Lower lobe of right lung (tissue), 2 donors: ENCODE results near the gene TAGLN2. TPM values are rescaled to one million over a fixed set of nuclear protein-coding genes. Genes with fewer than 3 reads are reported as not detected.

Experiments used
- ATAC-seq, 2 donors: fragments of 200-7000 bp; cut with Tn5 transposase; one replicate each; pipeline ENCODE4 v1.9.1; 2020 to 2022; ENCODE audit warnings: mild to moderate bottlenecking in 2 of 2, moderate library complexity in 2 of 2
- DNase-seq: peaks from one replicate; pipeline ENCODE4 v3.0.0-alpha.2; 2020
- H3K27ac ChIP-seq: fragments of 200-600 bp; one replicate; pipeline ENCODE4 v1.8.0; 2022
- H3K27me3 ChIP-seq: fragments of 200-600 bp; one replicate; pipeline ENCODE4 v1.8.0; 2022; ENCODE audit warnings: low read depth
- H3K36me3 ChIP-seq: fragments of 200-600 bp; one replicate; pipeline ENCODE4 v1.8.0; 2022; ENCODE audit warnings: mild to moderate bottlenecking
- H3K4me1 ChIP-seq: fragments of 200-600 bp; one replicate; pipeline ENCODE4 v1.8.0; 2022
- H3K4me3 ChIP-seq: fragments of 200-600 bp; one replicate; pipeline ENCODE4 v1.8.0; 2022; ENCODE audit warnings: mild to moderate bottlenecking
- H3K9me3 ChIP-seq: fragments of 200-600 bp; one replicate; pipeline ENCODE4 v1.8.0; 2022
- intact Hi-C: fragments of 100-400 bp; cut with DNase I; formaldehyde crosslinking; loops from one replicate; pipeline ENCODE4 v1.11.0; 2022
- total RNA-seq: library from RNA; stranded (reverse); fragmentation: NEBNext Ultra II Directional; extraction: Animal tissue kit (Norgen Biotek cat#: 25700); gene quantifications from one replicate; pipeline ENCODE4 v1.2.1, GENCODE V29; 2021
- TF ChIP-seq, protein P1 (sequence below): fragments of 200-600 bp; IDR thresholded peaks from one replicate; pipeline ENCODE4 v1.8.0; 2022; ENCODE audit warnings: antibody characterized with exemption, mild to moderate bottlenecking
- donor health status: DM: no; HTN: yes; CAD: no; lungs with severe emphysema.

Gene TAGLN2
- total RNA-seq, 1 donor from 2014 or later, result 451 TPM

DNA sequence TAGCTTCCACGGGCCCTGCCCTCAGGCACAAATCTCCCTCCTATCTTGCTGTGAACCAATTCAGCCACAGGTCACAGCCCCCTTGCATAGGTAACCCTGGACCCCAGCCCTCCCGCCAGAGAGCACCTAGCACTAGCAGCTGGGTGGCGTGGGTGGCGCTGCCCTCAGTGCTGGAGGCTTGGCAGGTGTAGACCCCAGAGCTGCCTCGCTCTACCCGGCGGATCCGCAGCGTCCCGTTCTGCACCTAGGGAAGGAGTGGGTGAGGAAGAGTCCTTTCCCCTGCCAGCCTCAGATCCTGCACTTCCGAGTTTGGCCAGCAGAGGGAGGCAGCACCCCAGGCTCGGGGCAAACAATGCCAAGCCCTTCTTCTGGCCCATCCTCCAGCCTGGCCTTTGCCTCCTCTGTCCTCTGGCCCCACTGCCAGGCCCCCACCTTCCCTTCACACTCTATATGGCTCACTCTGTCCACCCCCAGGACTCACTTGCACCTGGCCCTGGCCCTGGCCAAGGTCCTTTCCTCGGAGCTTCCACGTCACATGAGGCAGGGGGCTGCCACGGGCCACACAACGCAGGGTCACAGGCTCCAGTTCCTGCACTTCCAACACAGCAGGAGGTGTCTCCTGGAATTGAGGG, 11.1 kb upstream of the TAGLN2 start:
- TF ChIP-seq, protein P1, sequence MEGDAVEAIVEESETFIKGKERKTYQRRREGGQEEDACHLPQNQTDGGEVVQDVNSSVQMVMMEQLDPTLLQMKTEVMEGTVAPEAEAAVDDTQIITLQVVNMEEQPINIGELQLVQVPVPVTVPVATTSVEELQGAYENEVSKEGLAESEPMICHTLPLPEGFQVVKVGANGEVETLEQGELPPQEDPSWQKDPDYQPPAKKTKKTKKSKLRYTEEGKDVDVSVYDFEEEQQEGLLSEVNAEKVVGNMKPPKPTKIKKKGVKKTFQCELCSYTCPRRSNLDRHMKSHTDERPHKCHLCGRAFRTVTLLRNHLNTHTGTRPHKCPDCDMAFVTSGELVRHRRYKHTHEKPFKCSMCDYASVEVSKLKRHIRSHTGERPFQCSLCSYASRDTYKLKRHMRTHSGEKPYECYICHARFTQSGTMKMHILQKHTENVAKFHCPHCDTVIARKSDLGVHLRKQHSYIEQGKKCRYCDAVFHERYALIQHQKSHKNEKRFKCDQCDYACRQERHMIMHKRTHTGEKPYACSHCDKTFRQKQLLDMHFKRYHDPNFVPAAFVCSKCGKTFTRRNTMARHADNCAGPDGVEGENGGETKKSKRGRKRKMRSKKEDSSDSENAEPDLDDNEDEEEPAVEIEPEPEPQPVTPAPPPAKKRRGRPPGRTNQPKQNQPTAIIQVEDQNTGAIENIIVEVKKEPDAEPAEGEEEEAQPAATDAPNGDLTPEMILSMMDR, result peak; percentile 99
- H3K9me3 ChIP-seq, result no peaks in the 10 kb centered on the region
- H3K4me3 ChIP-seq, result no peak overlapping the region
- no peaks in the 10 kb centered on the region for H3K36me3 ChIP-seq
- DNase-seq (peak; percentile 79), ATAC-seq (peak; percentile 87 to 91)
- H3K4me1 ChIP-seq, result peaks cover 17% of the 10 kb centered on the region
- intact Hi-C loops, result loop anchor here (5.0 kb wide), 1 partner anchor 71 kb away; no protein-coding TSS in a partner anchor
- no peak overlapping the region for H3K27ac ChIP-seq
- no peaks in the 10 kb centered on the region for H3K27me3 ChIP-seq

DNA sequence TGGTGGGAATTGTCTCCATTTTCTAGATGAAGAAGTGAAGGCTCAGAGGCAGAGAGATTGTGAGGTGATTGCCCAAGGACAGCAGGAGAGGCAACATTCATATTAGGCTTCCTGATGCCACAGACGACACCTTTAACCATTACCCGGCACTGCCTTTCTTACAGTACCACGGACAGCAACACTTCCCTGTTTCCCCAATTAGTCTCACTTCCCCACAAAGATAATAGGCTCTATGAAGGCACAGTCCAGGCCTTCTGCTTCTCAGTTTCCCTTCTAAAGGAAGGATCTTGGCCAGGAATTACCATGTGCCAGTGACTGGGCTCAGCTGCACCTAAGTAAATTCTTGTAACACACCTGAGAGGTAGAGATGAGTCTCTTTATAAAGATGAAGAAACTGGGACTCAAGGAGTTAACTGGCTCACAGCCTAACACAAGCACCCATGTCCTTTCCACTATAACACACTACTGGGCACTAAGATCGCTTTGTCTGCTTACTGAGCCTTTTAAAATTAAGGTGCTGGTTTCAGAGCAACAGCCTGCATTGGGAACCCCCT, 10.5 kb upstream of the TAGLN2 start:
- DNase-seq (no peak), ATAC-seq (peak in 1 of 2 donors; percentile 42)
- Histone ChIP-seq H3K9me3 (no peaks in the 10 kb centered on the region), H3K27me3 (no peaks in the 10 kb centered on the region), H3K4me1 (peaks cover 17% of the 10 kb centered on the region), H3K36me3 (no peaks in the 10 kb centered on the region), H3K4me3 (no peak overlapping the region), H3K27ac (no peak overlapping the region)
- intact Hi-C loops, result loop anchor here (5.0 kb wide), 1 partner anchor 72 kb away; no protein-coding TSS in a partner anchor
- TF ChIP-seq, protein P1, result no peak

DNA sequence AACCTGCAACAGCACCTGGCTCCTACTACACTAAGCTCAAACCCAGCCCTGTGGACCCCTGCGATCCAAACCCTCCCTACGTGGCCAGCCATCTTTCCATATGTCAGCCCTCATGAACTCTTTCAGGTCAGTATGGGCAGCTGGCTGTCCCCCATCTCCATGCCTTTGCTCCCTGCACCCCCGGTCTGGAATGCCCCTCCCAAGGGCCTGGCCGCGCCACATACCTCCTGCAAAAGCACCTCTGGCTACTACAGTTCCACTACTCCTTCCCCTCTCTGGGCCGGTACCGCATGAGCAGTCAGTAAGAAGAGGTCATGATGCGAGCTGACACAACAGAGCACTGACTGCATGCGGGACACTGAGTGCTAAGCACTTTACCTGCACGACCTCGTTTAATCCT, 10.0 kb upstream of the TAGLN2 start:
- TF ChIP-seq, protein P1, result no peak
- Histone ChIP-seq H3K4me3 (no peak overlapping the region), H3K27me3 (no peaks in the 10 kb centered on the region), H3K36me3 (no peaks in the 10 kb centered on the region), H3K27ac (no peak overlapping the region), H3K9me3 (no peaks in the 10 kb centered on the region), H3K4me1 (peaks cover 17% of the 10 kb centered on the region)
- intact Hi-C loops, result loop anchor here (5.0 kb wide), 1 partner anchor 72 kb away; no protein-coding TSS in a partner anchor
- ATAC-seq (no peak), DNase-seq (no peak)

DNA sequence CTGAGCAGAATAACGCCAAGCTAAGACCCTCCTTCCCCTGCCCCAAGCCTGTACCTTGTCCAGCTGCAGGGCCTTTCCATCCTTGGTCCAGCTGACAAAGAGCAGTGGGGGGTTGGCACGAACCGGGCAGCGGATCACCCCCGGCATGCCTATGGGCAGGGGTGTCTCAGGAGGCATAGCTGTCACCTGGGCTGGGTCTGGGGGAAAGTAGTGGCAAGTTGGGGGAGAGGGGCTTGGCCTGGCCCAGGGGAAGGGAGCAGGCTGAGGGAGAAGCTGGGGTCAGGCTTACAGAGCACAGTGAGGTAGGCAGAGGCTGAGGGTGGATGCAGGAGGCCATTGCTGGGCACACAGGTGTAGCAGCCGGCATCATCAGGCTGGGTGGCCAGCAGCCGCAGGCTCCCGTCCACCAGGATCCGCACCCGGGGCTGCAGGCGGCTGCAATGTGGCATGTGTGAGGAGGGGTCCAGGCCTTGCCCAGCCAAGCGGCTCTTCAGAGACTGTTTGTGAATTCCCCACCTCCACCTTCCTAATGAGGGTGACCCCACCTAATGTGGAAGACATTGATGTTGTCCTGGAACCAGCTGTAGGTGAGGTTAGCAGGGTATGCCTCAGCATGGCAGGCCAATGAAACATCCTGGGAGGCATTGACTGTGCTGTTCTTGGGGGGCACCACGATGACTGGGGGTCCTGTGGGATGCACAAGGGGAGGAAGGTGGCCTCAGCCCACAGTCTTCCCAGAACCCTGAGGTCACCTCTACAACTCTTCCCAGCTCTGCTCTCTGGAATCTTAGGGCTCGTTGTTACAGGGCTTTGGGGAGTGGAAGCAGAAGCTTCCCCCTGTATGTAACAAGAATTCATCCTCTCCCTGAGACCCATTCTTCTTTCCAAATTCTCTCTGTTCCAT, 9.1 kb upstream of the TAGLN2 start:
- Histone ChIP-seq H3K27me3 (no peaks in the 10 kb centered on the region), H3K4me3 (no peak overlapping the region), H3K36me3 (no peaks in the 10 kb centered on the region), H3K9me3 (no peaks in the 10 kb centered on the region), H3K27ac (no peak overlapping the region), H3K4me1 (peaks cover 17% of the 10 kb centered on the region)
- intact Hi-C loops, result loop anchor here (5.0 kb wide), 1 partner anchor 73 kb away; no protein-coding TSS in a partner anchor
- TF ChIP-seq, protein P1, result no peak
- ATAC-seq (no peak), DNase-seq (no peak)

DNA sequence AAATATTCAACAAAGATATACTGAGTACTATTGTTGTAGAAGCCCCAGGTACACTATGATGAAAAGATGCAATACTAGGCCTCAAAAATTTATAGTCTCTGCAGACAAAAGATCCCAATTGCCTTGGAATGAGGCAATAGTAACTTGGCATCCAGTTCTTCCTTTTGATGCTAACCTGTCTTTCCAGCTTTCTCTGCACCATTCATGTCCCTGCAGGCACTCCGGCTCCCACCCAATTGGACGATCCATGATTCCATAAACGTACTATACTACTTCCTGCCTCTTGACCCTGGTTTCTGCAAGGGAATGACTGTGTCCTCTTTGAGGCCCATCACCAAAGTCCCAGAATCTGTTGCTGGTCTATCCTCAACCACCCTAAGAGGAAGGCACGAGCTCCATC, 8.0 kb upstream of the TAGLN2 start:
- ATAC-seq (no peak), DNase-seq (no peak)

More for the DNA sequence above, 8.0 kb upstream of the TAGLN2 start:
- TF ChIP-seq, protein P1, result no peak
- no peaks in the 10 kb centered on the region for H3K27me3 ChIP-seq
- peaks cover 17% of the 10 kb centered on the region for H3K4me1 ChIP-seq
- no peak overlapping the region for H3K4me3 ChIP-seq
- no peaks in the 10 kb centered on the region for H3K9me3 ChIP-seq
- intact Hi-C loops, result no loop called here
- H3K36me3 ChIP-seq, result no peaks in the 10 kb centered on the region
- no peak overlapping the region for H3K27ac ChIP-seq
